Measurements from ENCODE around the gene MYO1D.

DNA sequence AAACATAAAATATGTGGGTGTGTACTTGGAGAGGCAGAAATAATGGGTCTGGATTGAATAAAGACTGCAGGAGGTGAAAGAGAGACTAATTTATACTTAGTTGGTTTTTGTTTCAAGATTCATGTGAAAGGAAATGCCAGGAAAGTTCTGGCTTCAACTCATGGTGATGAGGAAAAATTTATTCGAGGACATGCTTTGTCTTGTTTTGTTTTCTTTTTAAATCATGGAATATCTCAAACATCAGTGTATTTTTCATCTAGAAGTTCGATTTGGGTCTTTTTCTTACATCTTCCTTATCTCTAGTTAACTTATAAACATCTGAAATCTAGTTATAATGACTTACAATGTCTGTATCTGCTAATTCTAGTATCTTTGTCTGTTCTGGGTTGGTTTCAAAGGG lies 275.1 kb downstream of the MYO1D start:
- TF ChIP-seq POLR2A (IDR thresholded peaks at IDR 0.05), result no peak
- no peak for TF ChIP-seq CTCF (IDR thresholded peaks at IDR 0.05)
